ENCODE results near the gene ITPK1.

Gene ITPK1

DNA sequence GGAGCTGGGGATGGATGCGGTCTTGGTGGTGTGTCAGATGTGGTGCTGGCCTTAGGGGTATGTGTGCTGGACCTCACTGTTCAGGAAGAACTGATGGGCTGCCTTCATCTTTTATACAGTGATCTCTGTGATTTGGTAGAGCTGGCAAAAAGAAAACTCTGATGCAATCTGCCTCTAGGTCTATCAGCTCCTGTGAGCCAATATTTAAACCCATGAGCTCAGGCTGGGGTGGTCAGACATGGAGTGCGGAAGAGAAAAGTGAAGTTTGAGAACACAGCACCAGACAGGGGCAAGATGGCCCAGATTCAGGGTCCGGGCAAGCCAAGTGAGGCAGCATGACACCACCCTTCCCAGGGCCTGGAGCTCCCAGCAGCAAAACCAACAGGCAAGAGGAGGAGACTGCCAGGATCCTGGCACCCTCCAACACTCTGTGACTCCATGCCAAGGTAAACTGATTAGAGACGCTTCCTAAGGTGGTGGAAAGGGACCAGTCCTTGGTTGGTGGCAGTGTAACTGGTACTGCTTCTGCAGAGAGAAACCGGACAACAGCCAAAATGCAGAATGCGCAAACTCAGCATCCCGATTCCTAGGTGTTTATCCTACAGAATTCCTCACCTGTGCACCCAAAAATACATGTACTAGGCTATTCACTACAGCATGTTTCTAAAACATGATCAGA is 110.5 kb downstream of the ITPK1 start:
- no peak for DNase-seq

DNA sequence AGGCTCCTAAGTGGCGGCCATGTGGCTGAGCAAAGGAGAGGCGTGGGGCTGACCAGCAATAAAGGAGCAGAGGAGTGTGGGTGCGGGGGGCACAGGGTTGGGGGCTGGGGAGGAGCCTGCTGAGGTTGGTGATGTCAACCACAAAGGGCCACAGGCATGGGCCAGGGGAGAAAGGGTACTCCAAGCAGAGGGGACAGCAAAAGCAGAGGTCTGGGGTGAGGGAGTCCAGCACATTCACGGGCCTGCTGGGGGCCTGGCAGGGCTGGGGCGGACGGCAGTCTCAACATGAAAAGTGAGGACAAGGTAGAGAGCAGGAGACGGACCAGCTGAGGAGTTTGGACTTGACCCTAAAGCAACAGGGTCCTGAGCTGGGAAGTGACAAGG is 111.0 kb downstream of the ITPK1 start:
- no peak for DNase-seq

DNA sequence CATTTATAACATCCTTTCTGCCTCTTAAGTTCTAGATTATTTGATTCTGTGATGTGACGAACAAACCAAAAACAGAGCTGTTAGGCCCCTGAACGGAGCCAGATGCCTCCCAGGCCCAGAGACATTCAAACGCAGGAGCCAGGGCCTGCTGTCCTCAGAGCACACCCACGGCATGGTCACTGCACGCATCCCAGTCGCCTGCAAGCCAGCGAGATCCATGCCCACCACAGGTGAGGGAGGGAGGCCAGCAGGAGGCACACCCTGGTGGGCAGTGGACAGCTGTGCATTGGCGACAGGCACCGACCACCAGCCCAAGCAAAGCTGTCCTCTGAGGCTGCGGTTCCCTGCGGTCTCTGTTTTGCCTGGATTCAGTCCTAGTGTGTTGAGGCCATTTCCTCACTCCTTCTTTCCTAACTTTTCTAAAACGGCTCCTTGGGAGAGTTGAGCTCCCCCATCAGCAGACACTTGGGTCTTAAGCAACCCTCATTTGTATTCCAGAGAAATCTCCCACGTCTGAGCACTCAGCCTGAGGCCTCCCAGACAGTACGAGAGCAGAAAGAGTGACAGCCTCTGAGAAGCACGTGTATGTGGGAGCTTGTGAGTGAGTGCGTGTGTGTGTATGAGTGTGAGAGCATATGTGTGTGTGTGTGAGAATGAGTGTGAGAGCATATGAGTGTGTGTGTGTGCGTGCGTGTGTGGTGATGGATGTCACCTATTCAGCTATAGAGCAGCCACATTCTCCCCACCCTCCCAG is 111.6 kb downstream of the ITPK1 start:
- no peak for DNase-seq

DNA sequence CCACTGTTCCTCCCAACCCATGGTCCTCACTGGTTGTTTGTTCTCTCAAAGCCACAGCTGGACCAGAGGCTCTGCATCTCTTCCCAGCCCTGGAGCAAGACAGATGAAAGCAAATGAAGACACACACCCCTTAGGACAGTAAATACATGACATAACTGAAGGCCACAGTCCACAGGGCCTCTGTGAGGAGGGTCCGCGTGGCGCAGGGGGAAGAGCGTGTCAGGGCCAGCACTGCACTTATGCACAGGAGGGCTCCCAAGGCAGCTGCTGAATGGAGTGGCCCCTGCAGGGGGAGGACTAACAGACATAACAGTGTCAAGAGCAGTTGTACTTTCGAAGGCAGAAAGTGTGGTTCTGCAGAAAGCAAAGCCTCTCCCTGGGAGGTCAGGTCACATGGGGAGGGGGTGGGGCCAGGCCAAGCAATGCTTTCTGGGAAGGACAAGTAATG is 112.8 kb downstream of the ITPK1 start:
- DNase-seq: no peak

DNA sequence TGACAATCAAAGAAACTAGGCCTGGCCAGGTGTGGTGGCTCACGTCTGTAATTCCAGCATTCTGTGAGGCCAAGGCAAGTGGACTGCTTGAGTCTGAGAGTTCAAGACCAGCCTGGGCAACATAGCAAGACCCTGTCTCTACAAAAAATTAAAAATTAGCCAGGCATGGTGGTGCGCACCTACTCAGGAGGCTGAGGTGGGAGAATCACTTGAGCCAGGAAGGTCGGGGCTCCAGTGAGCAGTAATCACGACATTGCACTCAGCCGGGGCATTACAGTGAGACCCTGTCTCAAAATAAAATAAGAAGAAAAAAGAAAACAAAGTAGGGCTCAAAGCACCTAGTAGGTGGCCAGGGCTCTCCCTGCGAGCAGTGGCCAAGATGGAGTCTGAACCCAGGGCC is 113.7 kb downstream of the ITPK1 start:
- DNase-seq: no peak

DNA sequence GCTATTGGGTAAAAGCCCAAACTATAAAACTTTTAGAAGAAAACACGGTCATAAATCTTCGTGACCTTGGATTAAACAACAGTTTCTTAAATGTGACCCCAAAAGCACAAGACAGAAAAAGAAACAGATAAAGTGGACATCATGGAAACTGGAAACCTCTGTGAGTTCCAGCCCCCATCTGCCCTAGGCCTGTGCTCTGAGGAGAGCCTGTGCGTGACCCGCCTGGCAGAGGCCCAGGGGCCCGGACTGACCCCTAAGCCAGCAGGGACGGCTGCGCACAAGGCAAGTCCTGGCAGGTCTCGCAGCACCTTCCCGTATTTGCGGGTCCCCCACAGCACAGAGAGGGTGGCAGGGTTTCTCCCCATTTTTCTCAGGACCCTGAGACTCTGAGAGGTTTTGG is 116.8 kb downstream of the ITPK1 start:
- no peak for DNase-seq

DNA sequence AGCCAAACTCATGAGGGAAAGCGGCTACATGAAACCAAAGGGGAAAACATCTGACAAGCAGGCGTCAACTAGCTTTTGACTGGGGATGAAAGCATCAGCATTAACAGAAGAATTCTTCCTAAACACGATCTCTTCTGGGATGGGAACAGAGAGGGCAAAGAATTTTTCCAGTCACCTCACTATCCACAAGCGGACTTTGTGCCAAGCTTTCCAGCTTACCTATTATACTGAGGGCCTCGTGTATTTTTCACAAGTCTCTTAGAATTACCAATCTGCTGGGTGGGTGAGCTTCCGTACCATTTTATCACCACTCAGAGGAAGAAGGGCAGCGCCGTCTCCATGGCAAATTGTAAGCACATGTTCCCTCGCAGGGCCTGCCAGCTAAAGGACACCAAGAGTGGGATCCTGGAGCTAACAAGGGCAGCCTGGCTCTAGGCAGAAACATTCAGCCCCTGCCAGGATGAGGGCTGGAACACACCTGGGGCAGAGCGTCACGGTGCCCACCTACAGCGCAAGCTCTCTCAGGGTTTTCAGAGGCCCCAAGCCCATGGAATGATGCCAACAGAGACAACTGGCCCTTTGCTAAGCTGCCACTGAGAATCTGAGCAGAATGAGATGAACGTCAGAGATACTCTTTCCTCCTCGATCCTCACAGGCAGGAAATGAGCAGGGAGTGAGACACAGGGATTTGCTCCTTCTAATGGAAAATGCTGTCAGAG is 118.2 kb downstream of the ITPK1 start:
- DNase-seq: no peak

DNA sequence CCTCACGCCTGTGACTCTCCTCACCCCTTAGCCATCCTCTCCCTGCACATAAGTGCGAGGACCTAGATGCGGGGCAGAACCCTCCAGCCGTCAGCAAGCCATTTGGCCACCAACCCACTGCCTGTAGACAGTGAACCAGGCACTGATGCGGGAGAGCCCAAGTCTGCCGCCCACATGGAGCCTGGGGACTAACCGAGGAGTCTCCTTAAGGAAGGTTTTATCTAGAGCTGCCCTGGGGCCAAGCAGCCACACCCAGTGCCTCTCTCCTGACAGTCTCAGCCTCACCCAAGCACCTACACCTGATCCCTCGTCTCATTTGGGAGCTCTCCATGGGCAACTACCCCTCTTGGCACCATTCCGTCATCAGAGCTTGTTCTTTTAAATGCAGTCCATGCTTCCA is 120.1 kb downstream of the ITPK1 start:
- no peak for DNase-seq

DNA sequence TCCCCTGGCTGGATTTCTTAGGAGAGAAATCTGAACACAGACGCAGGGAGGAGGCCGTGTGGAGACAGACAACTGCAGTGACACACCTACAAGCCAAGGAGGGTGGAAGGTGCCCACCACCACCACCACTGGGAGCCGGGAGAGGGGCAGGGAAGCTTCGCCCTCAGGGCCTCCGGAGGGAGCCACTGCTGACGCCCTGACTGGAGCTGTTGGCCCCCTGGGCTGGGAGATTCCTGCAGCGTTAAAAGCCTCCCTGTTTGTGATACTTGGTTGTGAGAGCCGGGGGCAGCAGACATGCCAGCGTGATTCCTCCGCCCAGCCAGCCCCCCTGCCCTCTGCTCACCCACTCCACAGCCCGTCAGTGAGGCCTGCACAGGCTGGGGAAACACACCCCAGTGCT is 120.8 kb downstream of the ITPK1 start:
- DNase-seq: no peak

DNA sequence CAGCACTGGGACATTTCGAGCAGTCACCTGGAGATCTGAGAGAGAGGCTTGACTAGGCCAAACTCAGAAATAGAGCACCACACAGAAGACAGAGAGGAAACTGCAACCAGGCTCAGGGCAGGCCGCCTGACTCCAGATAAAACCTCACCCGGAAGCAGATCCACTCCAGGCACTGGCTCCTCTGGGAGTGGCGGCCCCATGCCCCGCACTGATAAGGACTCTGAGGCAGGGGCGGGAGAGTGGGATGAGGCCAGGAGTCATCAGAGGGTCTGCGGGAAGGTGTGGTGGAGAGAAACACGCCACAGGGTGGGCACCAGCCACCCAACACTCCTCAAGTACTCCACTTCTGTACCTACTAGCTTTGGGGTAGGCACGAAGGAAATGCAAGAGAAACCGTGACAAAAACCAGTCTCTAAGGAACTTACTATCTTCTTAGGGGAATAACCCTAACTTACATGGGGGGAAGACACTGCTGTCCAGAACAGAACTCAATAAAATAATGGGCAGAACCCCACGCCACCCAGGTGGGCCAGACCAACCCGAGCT is 121.5 kb downstream of the ITPK1 start:
- no peak for DNase-seq

DNA sequence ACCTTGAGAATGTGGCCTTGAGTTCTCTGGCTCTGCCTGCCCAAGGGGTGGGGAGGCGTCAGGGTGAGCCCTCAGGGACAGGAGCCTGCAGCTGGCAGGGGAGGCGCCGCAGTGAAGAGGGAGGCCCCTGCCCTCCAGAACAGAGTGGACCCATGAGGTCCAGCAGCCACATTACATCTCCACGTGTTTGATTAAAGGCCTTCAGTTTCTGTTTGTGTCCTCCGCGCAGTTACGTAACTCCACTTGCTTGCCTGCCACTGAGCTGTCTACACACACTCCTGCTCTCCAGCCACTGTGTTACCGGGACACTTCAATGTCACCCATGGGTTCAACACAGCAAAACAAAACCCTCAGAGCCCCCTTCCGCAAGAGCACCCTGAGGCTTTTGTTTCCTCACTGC is 122.4 kb downstream of the ITPK1 start:
- DNase-seq: no peak

DNA sequence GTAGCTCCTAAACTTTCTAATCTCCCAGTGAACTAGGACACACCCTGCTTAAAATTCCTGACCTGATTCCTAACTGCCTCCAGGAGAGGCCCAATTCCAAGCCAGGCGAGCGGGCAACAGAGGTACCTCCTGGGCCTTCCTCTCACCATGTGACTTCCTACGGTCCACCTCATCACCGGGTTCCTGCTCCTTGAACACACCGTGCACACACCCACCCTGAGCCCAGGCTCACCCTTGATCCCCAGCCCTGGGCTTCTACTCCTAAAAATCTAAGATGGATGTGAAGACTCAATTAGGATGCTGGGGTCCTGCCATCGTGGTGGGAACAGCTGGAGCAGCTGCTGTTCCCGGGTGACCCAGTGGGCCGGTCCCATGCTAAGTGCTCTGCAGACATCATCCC is 124.2 kb downstream of the ITPK1 start:
- DNase-seq: no peak

DNA sequence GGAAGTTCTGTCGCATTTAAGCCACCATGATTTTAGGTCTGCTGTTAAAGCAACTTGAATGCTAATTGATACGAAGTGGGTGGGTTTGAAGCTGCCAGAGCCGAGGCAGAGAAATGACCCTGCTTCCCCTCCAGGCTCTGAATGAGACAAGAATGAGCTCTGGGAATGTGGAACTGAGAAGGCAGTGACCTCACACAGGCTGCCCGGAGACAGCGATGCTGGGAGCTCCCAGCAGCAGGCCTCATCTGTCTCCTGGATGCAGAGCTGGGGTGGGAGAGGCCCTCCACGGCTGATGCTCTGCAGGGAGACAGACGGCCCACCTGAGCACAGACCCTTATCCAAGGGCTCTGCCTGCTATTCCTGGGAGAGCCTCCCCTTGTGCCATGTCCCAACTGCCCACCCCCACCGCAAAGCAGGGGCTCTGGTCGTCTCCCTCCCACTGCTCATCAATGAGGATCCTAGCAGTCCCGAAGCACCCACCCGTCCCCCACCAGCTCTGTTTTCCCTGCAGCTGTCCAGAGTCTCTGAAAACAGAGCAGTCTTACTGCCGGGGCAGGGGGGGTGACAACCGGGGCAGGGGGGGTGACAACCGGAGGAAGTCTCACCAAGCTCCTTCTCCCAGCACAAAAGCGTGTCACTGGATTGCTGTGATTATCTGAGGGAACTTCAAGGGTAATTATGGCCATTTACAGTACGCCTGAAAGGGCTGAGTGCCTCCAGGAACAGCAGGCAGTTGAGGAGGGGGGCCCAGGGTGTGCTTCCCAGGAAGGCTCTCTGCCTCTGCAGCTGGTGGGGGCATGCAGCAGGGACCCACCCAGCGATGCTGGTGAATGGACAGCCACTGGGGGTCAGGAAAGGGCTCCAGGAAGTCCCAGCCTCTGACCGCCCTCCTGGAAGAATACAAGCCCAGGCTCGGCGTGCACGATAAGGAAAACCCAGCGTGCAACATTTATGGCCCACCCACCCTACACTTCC is 125.0 kb downstream of the ITPK1 start:
- DNase-seq: no peak

DNA sequence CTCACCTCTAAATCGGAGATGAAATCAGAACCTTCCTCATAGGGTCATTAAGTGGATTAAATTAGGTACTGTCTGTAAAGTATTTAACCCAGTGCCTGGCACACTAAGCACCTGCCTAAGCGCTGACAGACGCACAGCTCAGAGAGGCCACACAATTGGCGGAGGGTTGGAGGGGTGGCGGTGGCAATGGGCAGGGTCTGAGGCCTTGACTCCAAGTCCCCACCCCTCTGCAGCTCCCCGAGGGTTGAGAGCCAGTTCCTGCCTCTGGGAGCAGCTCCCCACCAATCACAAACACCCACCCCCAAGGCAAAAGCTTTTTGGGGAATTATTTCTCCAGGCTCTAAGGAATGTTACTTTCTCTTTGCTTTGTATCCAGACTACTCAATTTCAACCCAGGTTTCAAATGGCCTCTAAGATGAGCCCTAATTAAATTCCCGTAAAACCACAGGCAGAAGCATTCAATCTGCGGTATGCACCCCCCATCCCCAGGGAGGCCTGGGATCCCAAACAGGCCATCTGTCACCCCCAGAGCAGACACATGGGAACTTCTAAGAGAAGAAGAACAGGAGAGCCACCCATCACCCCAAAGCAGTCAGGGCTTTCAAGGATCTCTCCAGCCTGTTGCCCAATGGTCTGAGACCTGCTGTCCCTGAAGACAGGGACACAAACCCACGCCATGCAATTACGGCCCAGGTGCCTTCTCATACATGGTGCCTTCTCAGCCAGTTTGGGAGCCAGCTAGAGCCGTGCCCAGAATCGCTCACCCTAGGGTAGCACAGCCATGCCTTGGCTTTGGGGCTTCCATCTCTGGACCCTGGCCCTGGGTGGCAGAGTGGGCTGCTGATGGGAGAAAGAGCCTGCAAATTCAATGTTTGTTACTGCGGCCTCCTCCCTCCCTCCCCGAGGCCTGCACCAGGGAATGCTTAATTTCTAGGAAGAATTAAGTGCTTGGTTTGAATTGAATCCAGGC is 126.7 kb downstream of the ITPK1 start:
- no peak for DNase-seq

DNA sequence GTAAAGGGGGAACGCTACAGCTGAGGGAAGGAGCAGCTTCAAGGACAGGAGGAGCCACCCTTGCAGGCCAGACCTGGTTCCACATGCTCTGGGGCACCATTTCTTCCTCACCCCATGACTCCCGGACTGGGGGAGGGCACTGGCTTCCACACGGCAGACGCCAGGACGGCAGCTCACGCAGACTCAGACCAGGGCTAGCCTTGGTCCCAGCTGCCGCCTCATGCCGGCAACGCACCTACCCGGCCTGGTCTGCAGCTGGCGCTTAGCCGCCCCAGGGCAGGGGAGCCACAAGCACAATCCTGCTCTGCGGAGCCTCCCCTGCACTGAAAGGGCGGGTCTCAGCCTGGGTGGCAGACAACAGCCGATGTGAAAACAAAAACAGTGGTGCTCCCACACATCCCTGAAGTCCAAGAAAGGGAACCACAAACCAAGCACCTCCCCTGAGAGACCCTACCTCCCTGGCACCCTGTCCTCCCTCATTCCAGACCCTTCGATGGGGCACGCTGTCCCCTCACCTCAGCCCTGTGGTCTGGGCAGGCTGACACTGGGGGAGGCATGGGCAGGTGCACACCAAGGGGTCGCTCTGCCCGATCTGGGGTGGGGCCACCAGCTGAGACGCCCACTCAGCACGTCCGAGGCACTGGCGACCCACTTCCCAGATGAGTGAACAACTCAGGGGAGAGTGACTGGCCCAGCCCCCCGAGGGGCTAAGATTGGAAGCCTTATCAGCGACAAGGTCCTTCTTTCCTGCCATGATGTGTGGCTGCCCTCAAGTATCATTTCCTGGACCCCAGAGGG is 127.8 kb downstream of the ITPK1 start:
- DNase-seq: no peak

DNA sequence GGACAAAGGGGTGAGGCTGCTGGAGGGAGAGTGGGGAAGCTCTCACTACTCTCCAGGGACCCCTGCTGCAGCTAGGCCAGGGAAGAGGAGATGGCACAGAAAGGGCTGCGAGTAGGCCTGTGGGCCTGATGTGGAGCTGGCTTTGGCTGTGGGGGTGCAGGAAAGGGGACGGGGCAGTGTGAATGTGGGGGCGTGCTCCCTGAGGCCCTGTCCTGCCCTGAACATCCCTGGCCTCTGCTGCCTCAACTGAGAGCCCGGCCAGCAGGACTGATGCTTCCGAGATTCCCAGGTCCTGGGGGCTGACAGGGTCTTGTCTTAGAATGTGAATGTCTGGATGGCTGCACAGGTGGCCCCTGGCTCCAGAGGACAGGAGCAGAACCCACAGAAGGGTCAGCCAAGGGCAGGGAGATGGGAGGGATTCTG is 128.6 kb downstream of the ITPK1 start:
- DNase-seq: no peak

DNA sequence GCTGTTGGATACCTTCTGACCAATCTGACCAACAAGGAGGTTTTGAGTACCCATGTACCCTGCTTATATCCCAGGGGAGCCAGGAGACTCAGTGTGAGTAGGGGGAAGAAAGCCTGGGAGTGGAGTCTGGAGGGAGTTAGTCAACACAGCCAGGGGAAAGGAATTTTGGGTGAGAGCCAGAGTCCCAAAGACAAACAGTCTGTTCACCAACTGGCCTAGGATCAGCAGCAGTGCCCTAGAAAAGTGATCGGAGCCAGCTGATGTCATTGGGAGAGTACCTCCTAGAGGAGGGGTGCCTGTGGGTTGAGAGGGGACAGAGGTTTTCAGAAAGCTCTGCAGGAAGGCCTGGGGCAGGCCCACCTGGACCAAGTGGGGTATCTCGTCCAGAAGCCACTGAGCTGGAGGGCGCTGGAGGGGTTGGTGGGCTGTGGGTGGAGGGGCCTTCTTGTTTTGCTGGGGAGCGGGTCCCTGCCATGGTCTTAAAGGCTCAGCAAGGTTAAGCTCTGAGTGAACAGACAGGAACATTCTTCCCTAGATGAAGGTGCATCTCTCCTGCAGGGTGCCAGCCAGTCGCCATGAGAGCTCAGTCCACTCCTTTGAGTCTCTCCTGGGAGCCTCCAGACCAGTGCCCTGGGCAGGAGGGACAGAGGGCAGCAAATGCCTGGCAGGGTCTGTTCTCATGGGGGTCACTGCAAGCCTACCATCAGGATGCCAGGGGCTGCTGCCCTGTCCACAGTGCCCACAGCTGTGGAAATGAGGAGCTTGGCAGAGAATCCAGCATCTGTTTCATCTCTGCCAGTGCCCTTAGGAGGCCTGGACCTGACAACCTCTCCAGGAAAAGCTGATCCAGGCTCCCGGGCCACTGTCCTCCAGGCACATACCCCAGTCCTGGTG is 129.2 kb downstream of the ITPK1 start:
- no peak for DNase-seq

DNA sequence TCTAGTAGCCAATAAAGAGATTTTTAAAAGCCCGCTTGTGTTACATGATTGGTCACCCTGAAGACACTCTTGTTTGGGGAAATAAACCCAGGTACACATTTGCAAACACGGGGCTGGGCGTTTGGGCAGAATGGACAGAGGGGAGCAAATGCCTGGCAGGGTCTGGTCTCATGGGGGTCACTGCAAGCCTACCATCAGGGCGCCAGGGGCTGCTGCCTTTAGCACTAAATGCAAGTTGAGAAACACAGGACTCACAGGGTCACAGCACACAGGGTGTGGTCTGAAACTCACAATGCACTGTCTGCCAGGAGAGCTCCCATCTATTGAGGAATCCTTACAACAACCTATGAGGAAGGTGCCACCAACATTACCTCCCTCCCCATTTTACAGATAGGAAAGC is 130.2 kb downstream of the ITPK1 start:
- no peak for DNase-seq

DNA sequence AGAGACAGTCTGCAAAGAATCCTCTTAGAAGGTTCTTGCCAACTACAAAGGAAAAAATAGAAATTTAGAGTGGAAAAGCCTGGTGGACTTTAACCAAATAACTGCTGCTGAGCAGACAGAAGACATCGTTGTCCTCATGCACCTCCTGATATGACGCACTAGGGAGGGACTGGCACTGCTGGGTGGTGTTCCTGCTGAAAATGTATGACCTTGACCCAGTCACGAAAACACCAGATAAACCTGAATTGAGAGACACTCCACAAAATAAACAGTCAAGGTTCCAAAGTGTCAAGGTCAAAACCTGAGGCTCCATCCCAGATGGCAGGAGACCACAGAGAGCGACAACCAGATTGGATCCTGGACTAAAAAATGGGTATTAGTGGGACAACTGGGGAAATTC is 130.8 kb downstream of the ITPK1 start:
- no peak for DNase-seq
